Activated CD4-positive, alpha-beta T cell treated with anti-CD3 and anti-CD28 coated beads, Interleukin-2, Interleukin-4, amounts not matched to agents 100 ng/mL and 50 ng/mL, durations not matched to agents 16 hours and 8 hours (primary cell): ENCODE results near the gene ST14.

Experiments used
- DNase-seq: peaks from one replicate; pipeline ENCODE4 v3.0.0-alpha.2; 2020; ENCODE audit warnings: low spot score

Gene ST14

GRCh38 chr11:130136107-130136506 lies 23.5 kb upstream of the ST14 start:
- DNase-seq = no peak

DNA sequence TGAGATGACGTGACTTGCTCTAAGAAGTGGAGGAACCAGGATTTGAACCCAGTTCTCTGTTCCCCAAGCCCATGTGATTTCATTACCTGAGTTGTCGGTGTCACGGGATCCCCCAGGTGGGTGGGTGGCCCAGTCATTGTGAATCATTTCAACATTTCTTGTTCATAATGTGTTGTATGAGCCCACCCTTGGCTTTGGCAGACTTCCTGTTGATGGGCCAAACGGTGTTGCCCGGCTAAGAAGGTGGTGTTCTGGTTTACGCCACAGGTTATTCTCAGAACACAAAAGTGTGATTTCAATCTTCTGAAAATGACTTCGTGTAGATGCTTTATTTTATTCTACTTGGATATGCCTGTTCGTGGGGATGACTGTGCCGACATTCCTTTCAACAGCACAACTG lies 21.6 kb upstream of the ST14 start:
- DNase-seq = no peak

- DNase-seq = no peak
Observed at GRCh38 chr11:130139401-130139800, 20.2 kb upstream of the ST14 start.

GRCh38 chr11:130141561-130142341 lies 17.8 kb upstream of the ST14 start:
- DNase-seq = no peak

DNA sequence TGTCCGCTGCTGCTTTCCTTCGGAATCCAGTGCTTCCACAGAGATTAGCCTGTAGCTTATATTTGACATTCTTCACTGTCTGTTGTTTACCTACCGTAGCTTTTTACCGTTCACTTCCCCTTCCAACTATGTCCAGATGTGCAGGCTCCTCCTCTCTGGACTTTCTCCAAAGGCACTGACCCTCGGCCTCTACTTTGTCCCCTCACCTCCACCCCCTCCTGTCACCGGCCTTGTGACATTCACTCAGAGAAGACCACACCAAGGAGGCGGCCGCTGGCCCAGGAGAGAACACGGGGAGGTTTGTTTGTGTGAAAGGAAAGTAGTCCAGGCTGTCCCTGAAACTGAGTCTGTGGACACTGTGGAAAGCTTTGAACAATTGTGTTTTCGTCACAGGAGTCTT lies 15.4 kb upstream of the ST14 start:
- DNase-seq = no peak

- DNase-seq = no peak
Observed at GRCh38 chr11:130144861-130145281, 14.7 kb upstream of the ST14 start.

- DNase-seq = no peak
Observed at GRCh38 chr11:130145311-130145812, 14.2 kb upstream of the ST14 start.

- no peak for DNase-seq
Observed at GRCh38 chr11:130145975-130146776, 13.4 kb upstream of the ST14 start.

- DNase-seq = no peak
Observed at GRCh38 chr11:130146796-130147195, 12.8 kb upstream of the ST14 start.

DNA sequence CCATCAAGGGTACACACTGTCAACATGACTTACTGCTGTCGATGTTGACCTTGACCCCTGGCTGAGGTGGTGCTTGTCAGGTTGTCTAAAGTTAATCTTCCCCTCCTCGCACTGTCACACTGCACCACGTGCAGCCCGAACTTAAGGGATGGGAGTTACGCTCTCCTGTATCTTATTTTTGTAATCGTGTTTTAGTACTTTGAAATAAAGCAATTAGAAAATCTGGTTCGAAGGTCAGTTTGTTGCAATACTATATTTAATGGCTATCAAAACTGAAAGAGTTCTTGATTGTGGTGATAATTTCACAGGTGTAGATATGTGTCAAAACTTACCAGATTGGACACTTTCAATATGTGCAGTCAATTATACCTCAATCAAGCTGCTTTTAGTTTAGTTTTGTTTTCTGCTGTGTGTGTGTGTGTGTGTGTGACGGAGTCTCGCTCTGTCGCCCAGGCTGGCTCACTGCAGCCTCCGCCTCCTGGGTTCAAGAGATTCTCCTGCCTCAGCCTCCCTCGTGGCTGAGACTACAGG lies 10.7 kb upstream of the ST14 start:
- no peak for DNase-seq

- no peak for DNase-seq
Observed at GRCh38 chr11:130150790-130151189, 8.8 kb upstream of the ST14 start.

- DNase-seq = no peak
Observed at GRCh38 chr11:130151196-130151595, 8.4 kb upstream of the ST14 start.

DNA sequence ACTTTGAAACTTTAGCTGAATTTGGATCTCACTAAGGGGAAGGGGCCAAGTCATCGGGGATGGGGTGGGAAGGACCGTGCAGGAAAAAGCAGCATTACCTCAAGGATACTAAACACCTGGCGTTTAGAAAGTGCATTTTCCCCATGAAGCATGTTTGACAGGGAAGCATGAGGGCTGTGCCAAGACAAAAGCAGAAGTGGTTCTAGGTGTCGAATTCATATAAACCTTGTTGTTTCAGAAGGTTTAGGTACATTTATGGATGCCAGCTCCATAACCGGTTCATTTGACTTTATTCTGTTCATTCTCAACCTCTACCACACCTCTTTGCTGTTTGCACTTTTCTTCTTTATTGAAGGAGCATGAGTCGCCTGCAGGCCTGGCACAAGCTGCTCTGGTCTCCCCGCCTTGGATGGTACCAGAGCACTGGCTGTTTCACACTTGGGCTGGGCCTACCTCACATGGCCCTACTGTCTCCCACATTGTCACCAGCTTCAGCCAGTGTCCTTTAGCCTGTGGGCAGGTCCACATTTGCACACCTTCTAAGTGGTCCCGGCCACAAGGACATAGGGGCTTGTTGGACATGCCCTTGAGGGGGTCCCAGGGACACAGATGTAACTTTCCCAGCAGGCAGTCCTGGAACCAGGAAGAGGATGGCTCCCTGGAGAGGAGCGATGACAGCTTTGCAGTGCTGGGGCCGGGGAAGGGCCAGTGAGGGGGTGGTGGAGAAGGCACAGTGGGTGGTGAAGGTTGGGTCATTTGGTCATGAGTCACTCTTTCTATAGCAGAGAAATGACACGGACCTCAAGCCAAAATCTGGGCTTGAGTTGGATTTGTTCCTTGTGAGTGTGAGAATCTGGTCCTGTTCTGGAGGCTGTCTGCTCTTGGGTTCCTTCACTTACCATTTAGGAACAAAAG lies 3.2 kb upstream of the ST14 start:
- no peak for DNase-seq

DNA sequence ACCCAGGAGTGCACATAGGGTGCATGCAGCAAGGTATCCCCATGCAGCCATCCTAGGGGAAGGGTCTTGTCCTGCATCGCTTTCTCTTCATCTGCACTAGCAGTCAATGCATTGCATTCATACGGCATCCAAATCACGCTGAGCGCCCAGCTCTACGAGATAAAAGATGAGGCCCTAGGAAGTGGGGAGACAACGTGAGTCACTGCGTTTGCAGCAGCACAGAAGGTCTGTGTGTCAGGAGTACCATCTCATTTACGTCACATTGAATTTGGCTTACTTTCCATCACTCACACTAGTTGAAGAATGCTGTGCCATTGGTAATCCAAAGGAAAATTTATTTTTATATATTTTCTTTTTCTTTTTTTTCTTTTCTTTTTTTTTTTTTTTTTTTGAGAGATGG lies 2.5 kb upstream of the ST14 start:
- DNase-seq = no peak

GRCh38 chr11:130157840-130158239 lies 1.7 kb upstream of the ST14 start:
- no peak for DNase-seq

DNA sequence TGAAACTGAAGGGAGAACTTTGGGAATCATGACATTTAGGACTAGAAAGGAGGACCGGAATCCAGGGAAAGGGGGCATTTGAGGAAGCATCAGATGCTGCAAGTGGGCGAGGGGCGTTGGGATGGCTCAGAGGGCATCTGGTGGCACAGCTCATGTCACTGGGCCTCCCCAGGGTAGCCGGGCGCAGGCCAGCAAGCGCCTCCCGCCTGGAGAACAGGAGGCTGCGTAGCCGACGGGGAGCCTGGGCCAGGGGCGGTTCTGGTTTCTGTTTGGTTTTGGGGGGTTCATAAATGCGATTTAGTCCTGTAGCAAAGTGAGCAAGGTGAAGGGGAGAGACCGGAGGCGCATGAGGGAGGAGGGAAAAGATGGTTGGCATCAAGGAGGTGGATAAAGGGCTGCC lies 443 bp upstream of the ST14 start:
- no peak for DNase-seq

DNA sequence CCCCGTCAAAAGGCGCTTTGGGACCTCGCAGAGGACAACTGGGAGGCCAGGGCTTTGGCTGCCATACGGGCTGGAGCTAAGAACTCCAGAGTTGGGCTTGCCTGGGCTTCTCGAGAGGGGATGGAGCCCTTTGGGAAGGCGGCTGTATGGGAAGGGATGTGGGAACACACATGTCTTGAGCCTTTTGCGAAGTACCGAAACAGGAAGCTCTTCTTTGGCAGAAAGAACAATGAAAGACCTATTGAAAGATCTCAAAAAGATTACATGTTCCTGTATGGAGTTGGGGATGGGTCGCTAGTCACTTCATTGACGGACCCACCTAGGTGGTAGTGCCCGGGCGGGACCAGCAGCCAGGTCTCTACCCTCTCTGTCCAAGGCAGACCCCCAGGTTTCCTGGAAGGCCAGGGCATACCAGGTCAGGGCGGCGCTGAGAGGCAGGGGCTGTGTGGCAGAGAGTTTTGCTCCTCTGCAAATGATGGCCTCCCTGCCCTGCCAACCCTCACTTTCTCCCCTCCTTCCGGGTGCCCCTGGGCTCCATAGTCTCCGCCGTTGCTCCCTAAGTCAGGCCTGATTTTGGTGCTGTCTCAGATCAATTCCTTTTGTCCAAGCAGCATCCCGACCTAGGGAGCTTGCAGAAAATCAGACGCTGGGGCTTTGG lies 1.0 kb downstream of the ST14 start:
- DNase-seq = no peak

DNA sequence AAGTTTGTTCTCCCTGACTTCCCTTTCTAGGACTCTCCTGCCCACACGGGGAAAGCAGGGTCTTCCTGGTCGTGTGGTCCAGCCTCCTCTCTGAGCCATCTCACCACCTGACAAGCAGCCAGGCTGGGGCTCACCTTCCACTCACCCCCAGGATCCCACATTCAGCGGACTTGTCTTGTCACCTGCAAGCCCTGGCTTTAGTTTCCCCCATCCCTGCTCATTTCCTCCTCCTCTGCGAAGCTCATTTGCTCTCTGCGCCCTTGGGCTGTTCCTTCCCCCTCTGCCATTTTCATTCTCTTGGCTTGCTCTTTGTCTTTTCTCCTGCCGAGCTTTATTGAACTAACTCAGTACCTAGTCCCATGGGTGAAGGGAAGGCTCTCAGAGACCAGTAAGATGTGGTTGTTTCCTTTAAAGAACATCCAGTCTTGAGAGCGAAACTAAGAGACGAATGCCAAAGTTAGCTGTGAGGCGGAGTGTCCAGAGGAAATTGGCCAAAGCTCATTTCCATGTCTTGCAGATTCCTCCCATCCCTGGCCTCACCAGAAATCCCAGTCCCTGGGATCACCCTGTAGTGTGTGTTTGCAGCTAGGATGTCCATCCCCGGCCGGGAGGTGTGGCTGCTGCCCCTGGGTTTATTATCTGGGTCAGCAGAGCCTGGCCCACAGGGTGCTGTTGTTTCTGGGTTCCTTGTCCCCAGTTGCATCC lies 2.0 kb downstream of the ST14 start:
- DNase-seq = no peak

- DNase-seq = no peak
Observed at GRCh38 chr11:130162733-130163132, 3.2 kb downstream of the ST14 start.

- no peak for DNase-seq
Observed at GRCh38 chr11:130163346-130164220, 4.0 kb downstream of the ST14 start.
